ENCODE results near the gene MERTK. TPM values are rescaled to one million over a fixed set of nuclear protein-coding genes. Genes with fewer than 3 reads are reported as not detected.

MERTK gene
- total and polyA plus RNA-seq, 2 of the 8 experiments (the other 6 are each of a cell fraction or from before 2014, with no cell fraction given), result 6.5 to 7.0 TPM

GRCh38 chr2:111924617-111925107 lies 26.3 kb downstream of the MERTK start (continued):
- no peak for TF ChIP-seq E2F6 (IDR thresholded peaks at IDR 0.05)
- no peak for TF ChIP-seq HDAC2 (IDR thresholded peaks at IDR 0.05; ENCODE audit: borderline replicate concordance in 1 of 2, low read depth in 2 of 2, low read length in 2 of 2)
- no peak for TF ChIP-seq CHD2 (IDR thresholded peaks at IDR 0.05; ENCODE audit: low read length)
- TF ChIP-seq SIX5 (IDR thresholded peaks at IDR 0.05; ENCODE audit: low read depth, low read length), result no peak
- TF ChIP-seq CREB1 (IDR thresholded peaks at IDR 0.05), result no peak

All from H1 (cell line).